GM19043 (cell line): ENCODE data around the gene MACROD2.

Source experiments
- ATAC-seq: cut with Tn5 transposase; IDR thresholded peaks from one replicate; pipeline ENCODE4 v1.9.1; 2021; ENCODE audit warnings: low read depth; ENCODE audit not compliant: unreplicated experiment

Gene MACROD2

DNA sequence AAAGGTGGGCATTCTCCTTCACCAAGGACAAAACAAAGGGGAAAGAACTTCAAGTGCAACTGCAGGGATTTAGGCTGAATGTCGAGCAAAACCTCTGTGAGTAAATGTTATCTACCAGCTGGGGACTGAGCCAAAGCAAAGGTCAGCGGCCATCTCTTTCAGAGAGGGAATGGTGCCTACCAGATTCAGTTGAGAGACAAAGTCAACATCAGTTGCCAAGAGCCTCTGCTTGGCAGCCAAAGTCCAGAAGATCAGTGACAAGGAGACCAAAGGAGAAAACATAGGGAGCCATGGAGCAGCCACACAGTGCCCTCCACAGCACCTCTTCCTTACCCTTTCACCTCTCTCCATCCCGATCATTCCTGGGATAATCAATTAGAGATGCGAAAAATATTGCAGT is 2105.5 kb downstream of the MACROD2 start:
- no peak for ATAC-seq
